K562 (cell line): ENCODE results near the gene POLR2A. TPM values are rescaled to one million over a fixed set of nuclear protein-coding genes. Genes with fewer than 3 reads are reported as not detected.

ENCODE experiments used
- ATAC-seq: fragments of 200-7000 bp; cut with Tn5 transposase; 3 replicates; pipeline ENCODE4 v1.9.1; 2020; ENCODE audit warnings: moderate library complexity
- BruUV-seq: library from RNA; stranded (reverse); fragments of 400-500 nt; replicated peaks from 2 replicates; lab custom pipeline; 2021; lab: Mats Ljungman, UMichigan
- CTCF ChIA-PET: fragments of 300-600 bp; formaldehyde crosslinking; extraction: SDS; loops from one replicate; lab custom pipeline; 2021; ENCODE audit warnings: low intra/inter-chr PET ratio; lab: Yijun Ruan, JAX
- POLR2A ChIA-PET: fragments of 300-600, 350-650 bp; sonication (Branson Sonifier 250); formaldehyde crosslinking; extraction: SDS; loops from one replicate; lab custom pipeline; 2021; ENCODE audit warnings: antibody characterized with exemption, inconsistent platforms; lab: Yijun Ruan, JAX
- DNase-seq, 4 experiments: peaks; one replicate each; pipeline versions ENCODE4 v3.0.0 to v3.0.0-alpha.2; 2011 to 2018; ENCODE audit warnings: low spot score in 3 of 4, mixed read lengths in 3 of 4; ENCODE audit errors: extremely low read depth in 1 of 4
- FAIRE-seq: peaks from 2 replicates; lab custom pipeline; 2011; peaks lifted over from hg19 to GRCh38; lab: Jason Lieb, UNC
- H2AFZ ChIP-seq: 2 replicates; pipeline ENCODE4 v1.6.0; 2011; ENCODE audit warnings: low read depth, low read length, control low read depth, inconsistent platforms
- H3K27ac ChIP-seq: fragments of 200-600 bp; 3 replicates; pipeline ENCODE4 v1.8.0; 2011; ENCODE audit warnings: low read depth, mild to moderate bottlenecking, control low read depth, inconsistent platforms, low read length, moderate library complexity, mixed read lengths; ENCODE audit errors: extremely low read depth
- H3K27me3 ChIP-seq, 2 experiments: fragments of 300-600 bp in 1 of 2; 2 replicates in 1 of 2; 3 replicates in 1 of 2; pipeline versions ENCODE4 v1.6.0 to v1.8.0; 2011; ENCODE audit warnings: inconsistent platforms in 2 of 2, low read length in 2 of 2, mild to moderate bottlenecking in 1 of 2, mixed read lengths in 1 of 2, moderate library complexity in 1 of 2; ENCODE audit not compliant: control insufficient read depth in 2 of 2, insufficient read depth in 2 of 2
- H3K36me3 ChIP-seq: fragments of 300-600 bp; 3 replicates; pipeline ENCODE4 v1.8.0; 2011; ENCODE audit warnings: mild to moderate bottlenecking, low read length, inconsistent platforms; ENCODE audit not compliant: control insufficient read depth, insufficient read depth
- H3K4me1 ChIP-seq, 2 experiments: fragments of 200-600 bp in 1 of 2; replicated peaks in 1 of 2; 2 replicates in 1 of 2; 3 replicates in 1 of 2; pipeline versions ENCODE4 v1.5.1 to v1.8.0; 2011; ENCODE audit warnings: inconsistent platforms in 2 of 2, low read length in 2 of 2, mild to moderate bottlenecking in 1 of 2, mixed read lengths in 1 of 2, moderate library complexity in 1 of 2; ENCODE audit not compliant: control insufficient read depth in 2 of 2, insufficient read depth in 2 of 2
- H3K4me2 ChIP-seq: 2 replicates; pipeline ENCODE4 v1.6.1; 2011; ENCODE audit warnings: low read length, control low read depth, inconsistent platforms, mixed read lengths; ENCODE audit not compliant: insufficient read depth
- H3K4me3 ChIP-seq: fragments of 200-600 bp; sonication (generic), shearing (Covaris generic); 2 replicates; pipeline ENCODE4 v1.5.1; 2016; ENCODE audit warnings: control low read depth, inconsistent platforms
- H3K79me2 ChIP-seq: fragments of 200-600 bp; 3 replicates; pipeline ENCODE4 v1.8.0; 2011; ENCODE audit warnings: low read length, inconsistent platforms; ENCODE audit not compliant: control insufficient read depth, insufficient read depth
- H3K9ac ChIP-seq, 2 experiments: 2 replicates each; pipeline versions ENCODE4 v1.6.0 to v1.6.1; 2011; ENCODE audit warnings: low read depth in 2 of 2, low read length in 2 of 2, control low read depth in 1 of 2, inconsistent platforms in 1 of 2, mild to moderate bottlenecking in 1 of 2, mixed read lengths in 1 of 2; ENCODE audit not compliant: insufficient read depth in 1 of 2
- H3K9me1 ChIP-seq: one replicate; pipeline ENCODE4 v1.6.0; 2011; ENCODE audit warnings: inconsistent platforms, mild to moderate bottlenecking, low read length, moderate library complexity; ENCODE audit not compliant: control insufficient read depth, insufficient read depth
- H3K9me3 ChIP-seq: replicated peaks from 2 replicates; pipeline ENCODE4 v1.5.1; 2011; ENCODE audit warnings: low read depth, low read length, inconsistent platforms; ENCODE audit not compliant: control insufficient read depth, insufficient read depth
- H4K20me1 ChIP-seq: replicated peaks from 2 replicates; pipeline ENCODE4 v1.6.1; 2011; ENCODE audit warnings: low read length, inconsistent platforms, mixed read lengths; ENCODE audit not compliant: control insufficient read depth, insufficient read depth
- CBFA2T2 ChIP-seq: fragments of 450-650 bp; conservative IDR thresholded peaks from 2 replicates; pipeline ENCODE4 v1.6.1; 2017; ENCODE audit warnings: mild to moderate bottlenecking
- ETV1 ChIP-seq: fragments of 450-650 bp; conservative IDR thresholded peaks from 2 replicates; pipeline ENCODE4 v1.6.1; 2016; ENCODE audit warnings: missing genetic modification characterization, control low read depth, low read depth, missing compliant biosample characterization
- HMGXB4 ChIP-seq: sonication (generic); formaldehyde crosslinking; IDR thresholded peaks from 2 replicates; pipeline ENCODE4 v1.8.1; 2023; ENCODE audit warnings: mild to moderate bottlenecking, missing genetic modification reagents
- HNRNPK ChIP-seq: fragments of 200-400 bp; formaldehyde crosslinking; IDR thresholded peaks from one replicate; pipeline ENCODE4 v1.6.1; 2018; ENCODE audit warnings: mild to moderate bottlenecking, low read depth, low read length; ENCODE audit not compliant: poor library complexity, severe bottlenecking
- PCBP2 ChIP-seq: fragments of 200-400 bp; formaldehyde crosslinking; IDR thresholded peaks from 2 replicates; pipeline ENCODE4 v1.6.1; 2018; ENCODE audit warnings: low read length, low read depth, mild to moderate bottlenecking, moderate library complexity; ENCODE audit not compliant: poor library complexity, severe bottlenecking
- POLR2AphosphoS2 ChIP-seq: IDR thresholded peaks from 2 replicates; pipeline ENCODE4 v1.6.1; 2012; ENCODE audit warnings: low read length, improper control_type of control experiment
- POLR3G ChIP-seq: IDR thresholded peaks from 2 replicates; pipeline ENCODE4 v1.6.1; 2011; ENCODE audit not compliant: insufficient read length, insufficient replicate concordance; ENCODE audit errors: extremely low read depth
- RBM22 ChIP-seq: fragments of 200-400 bp; formaldehyde crosslinking; IDR thresholded peaks from 2 replicates; pipeline ENCODE4 v1.6.1; 2018; ENCODE audit warnings: low read length, low read depth; ENCODE audit not compliant: poor library complexity, severe bottlenecking
- TEAD1 ChIP-seq, 2 experiments: fragments of 450-650 bp in 1 of 2; sonication (generic) in 1 of 2; formaldehyde crosslinking; IDR thresholded peaks; 2 replicates each; pipeline versions ENCODE4 v1.4.0 to v1.8.0; 2020 to 2022; ENCODE audit warnings: mild to moderate bottlenecking in 2 of 2, missing genetic modification reagents in 1 of 2
- ZMIZ1 ChIP-seq, 2 experiments: fragments of 150-350 bp in 1 of 2; IDR thresholded peaks; 2 replicates each; pipeline ENCODE4 v1.6.1; 2012 to 2016; ENCODE audit warnings: low read depth in 2 of 2, low read length in 2 of 2, mild to moderate bottlenecking in 1 of 2, moderate library complexity in 1 of 2
- ZNF384 ChIP-seq: IDR thresholded peaks from 2 replicates; pipeline ENCODE4 v1.6.1; 2012; ENCODE audit warnings: low read depth, low read length, improper control_type of control experiment
- ZNF551 ChIP-seq: fragments of 250-450 bp; sonication (Bioruptor Pico); IDR thresholded peaks from 2 replicates; pipeline ENCODE4 v1.5.0; 2021; ENCODE audit warnings: mild to moderate bottlenecking, moderate library complexity
- ZNF785 ChIP-seq: fragments of 250-450 bp; sonication (Bioruptor Pico); IDR thresholded peaks from 2 replicates; pipeline ENCODE4 v1.4.0; 2020; ENCODE audit warnings: mild to moderate bottlenecking
- WGBS: fragments of 100-300 bp; shearing (Covaris generic); methylation state at CpG from one replicate; pipeline ENCODE4 v1.1.6; 2016; ENCODE audit warnings: low coverage, mixed read lengths; ENCODE audit not compliant: insufficient coverage; ENCODE audit errors: missing lambda C conversion rate; 5-methylcytosine and 5-hydroxymethylcytosine counted together
- in situ Hi-C: fragments of 300-500 bp; cut with MboI; formaldehyde crosslinking; loops from 4 replicates; pipeline ENCODE4 v1.15.0; 2018; ENCODE audit warnings: inconsistent platforms, mixed read lengths
- intact Hi-C: fragments of 100-400 bp; cut with micrococcal nuclease; formaldehyde crosslinking; loops from 2 replicates; pipeline ENCODE4 v1.14.2; 2022
- polyA plus RNA-seq, 8 experiments: library from polyadenylated mRNA; depleted of rRNA in 4 of 8; stranded (reverse) in 5 of 8; unstranded in 3 of 8; fragments of >200 nt; fragmentation: Nextera tagmentation in 2 of 8; fragmentation: Illumina TruSeq in 1 of 8; extraction: Ambion mirVana in 2 of 8; extraction: Trizol in 1 of 8; gene quantifications; 2 replicates each; pipeline versions ENCODE4 v1.2.1 to v1.2.3, GENCODE V29; 2011 to 2014; ENCODE audit warnings: inconsistent platforms in 1 of 8, missing spikeins in 1 of 8
- total RNA-seq, 7 experiments: library from RNA; depleted of rRNA in 6 of 7; stranded (reverse); fragments of >200 nt in 6 of 7; fragmentation: Illumina TruSeq in 2 of 7; extraction: Trizol in 2 of 7; gene quantifications; 2 replicates each; pipeline versions ENCODE4 v1.2.1 to v1.2.3, GENCODE V29; 2011 to 2021; ENCODE audit warnings: low replicate concordance in 1 of 7
- TF ChIP-seq, protein P1 (sequence below), 2 experiments: fragments of 250-450 bp in 1 of 2; fragments of 450-650 bp in 1 of 2; sonication (Bioruptor Pico) in 1 of 2; IDR thresholded peaks; 2 replicates each; pipeline versions ENCODE4 v1.6.1 to v1.8.0; 2016 to 2021; ENCODE audit warnings: mild to moderate bottlenecking in 2 of 2, moderate library complexity in 2 of 2, missing compliant biosample characterization in 1 of 2, missing genetic modification characterization in 1 of 2

POLR2A gene
- total and polyA plus RNA-seq, 9 of the 15 experiments (the other 6 are each of a cell fraction or from before 2014, with no cell fraction given): 1.3 to 109 (median 12.4) TPM

GRCh38 chr17:7515911-7516610 lies 31.9 kb downstream of the POLR2A start:
- Histone ChIP-seq H3K9me1 (peaks cover 3% of the 10 kb centered on the region), H3K79me2 (no peaks in the 10 kb centered on the region), H3K4me1 (no peaks in the 10 kb centered on the region; a peak in 1 of 5 replicates), H3K9ac (no peak overlapping the region), H3K27me3 (no peaks in the 10 kb centered on the region), H3K4me2 (no peak overlapping the region), H2AFZ (no peak overlapping the region), H3K36me3 (peaks cover 29% of the 10 kb centered on the region; the same call in 2 of the 3 replicates), H3K4me3 (no peak overlapping the region), H3K27ac (no peak overlapping the region), H4K20me1 (no peaks in the 10 kb centered on the region), H3K9me3 (no peaks in the 10 kb centered on the region)
- ChIA-PET POLR2A (interaction anchor here (1.0 to 1.1 kb wide), 2 partner anchors 12 to 58 kb away, joined by 3 to 8 read pairs; no protein-coding TSS in a partner anchor), CTCF (interaction anchor here (0.7 kb wide), 1 partner anchor 201 kb away, joined by 3 read pairs; the partner anchor contains the start of gene DNAH2)
- FAIRE-seq: no peak
- DNase-seq: no peak
- BruUV-seq: no TSS peak
- no peak for ATAC-seq
- in situ Hi-C loops: no loop called here
- intact Hi-C loops: no loop called here
- 71% methylated on average over 11 of the region's 13 CpGs for WGBS
- TF ChIP-seq ETV1 (tag) (no peak), ZNF785 (CRISPR knock-in tag) (no peak), POLR2AphosphoS2 (no peak), ZNF384 (no peak), ZMIZ1 (IDR thresholded peaks at IDR 0.05; ENCODE audit: low read depth in 2 of 2, low read length in 2 of 2) (no peak), PCBP2 (no peak), RBM22 (no peak), ZNF551 (CRISPR knock-in tag) (no peak), HMGXB4 (CRISPR knock-in tag) (no peak), HNRNPK (no peak), TEAD1 (CRISPR knock-in tag; IDR thresholded peaks at IDR 0.05) (no peak), POLR3G (no peak), CBFA2T2 (no peak)
- TF ChIP-seq, protein P1, sequence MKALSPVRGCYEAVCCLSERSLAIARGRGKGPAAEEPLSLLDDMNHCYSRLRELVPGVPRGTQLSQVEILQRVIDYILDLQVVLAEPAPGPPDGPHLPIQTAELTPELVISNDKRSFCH (CRISPR knock-in tag; IDR thresholded peaks at IDR 0.05): no peak
- TF ChIP-seq, protein P1 (tag; IDR thresholded peaks at IDR 0.05): no peak
